Smooth muscle cell (in vitro differentiated cells): ENCODE measurements around the gene RINL. TPM values are rescaled to one million over a fixed set of nuclear protein-coding genes. Genes with fewer than 3 reads are reported as not detected.

Experiments
- DNase-seq: peaks from one replicate; lab custom pipeline; 2025; ENCODE audit not compliant: unreplicated experiment; lab: John Stamatoyannopoulos, UW
- H2AFZ ChIP-seq: fragments of 200-600 bp; sonication (generic); 2 replicates; pipeline ENCODE4 v1.6.0; 2016; ENCODE audit warnings: antibody characterized with exemption, low read depth, mild to moderate bottlenecking
- H3F3A ChIP-seq: fragments of 200-600 bp; sonication (generic); 2 replicates; pipeline ENCODE4 v1.6.0; 2017; ENCODE audit warnings: antibody characterized with exemption, low read depth
- H3K27ac ChIP-seq: fragments of 200-600 bp; sonication (generic); 2 replicates; pipeline ENCODE4 v1.5.1; 2016; ENCODE audit warnings: low read depth, mild to moderate bottlenecking
- H3K27me3 ChIP-seq: fragments of 200-600 bp; sonication (generic); 2 replicates; pipeline ENCODE4 v1.6.1; 2016; ENCODE audit warnings: low read depth, mild to moderate bottlenecking
- H3K36me3 ChIP-seq: fragments of 200-600 bp; sonication (generic); 2 replicates; pipeline ENCODE4 v1.5.1; 2016; ENCODE audit warnings: low read depth
- H3K4me1 ChIP-seq: fragments of 200-600 bp; sonication (generic); 2 replicates; pipeline ENCODE4 v1.5.1; 2016; ENCODE audit warnings: low read depth
- H3K4me2 ChIP-seq: fragments of 200-600 bp; sonication (generic); 2 replicates; pipeline ENCODE4 v1.6.0; 2016; ENCODE audit warnings: mild to moderate bottlenecking
- H3K4me3 ChIP-seq: fragments of 200-600 bp; sonication (generic); 2 replicates; pipeline ENCODE4 v1.5.1; 2016; ENCODE audit warnings: mild to moderate bottlenecking
- H3K79me2 ChIP-seq: fragments of 200-600 bp; sonication (generic); 2 replicates; pipeline ENCODE4 v1.6.0; 2016; ENCODE audit warnings: low read depth, mild to moderate bottlenecking
- H3K9ac ChIP-seq: fragments of 200-600 bp; sonication (generic); 2 replicates; pipeline ENCODE4 v1.6.0; 2016; ENCODE audit warnings: low read depth
- H3K9me3 ChIP-seq: fragments of 200-600 bp; sonication (generic); replicated peaks from 2 replicates; pipeline ENCODE4 v1.5.1; 2016; ENCODE audit warnings: low read depth
- H4K20me1 ChIP-seq: fragments of 200-600 bp; sonication (generic); 2 replicates; pipeline ENCODE4 v1.6.0; 2016; ENCODE audit warnings: low read depth
- WGBS: methylation state at CpG from one replicate; pipeline ENCODE4 v1.1.7; 2016; ENCODE audit warnings: low lambda C conversion rate; 5-methylcytosine and 5-hydroxymethylcytosine counted together
- polyA plus RNA-seq: library from polyadenylated mRNA; unstranded; fragments of >200 nt; fragmentation: Nextera tagmentation; extraction: Ambion mirVana; gene quantifications from 2 replicates; pipeline ENCODE4 v1.2.1, GENCODE V29; 2016
- total RNA-seq: library from RNA; depleted of rRNA; stranded (reverse); fragments of >200 nt; gene quantifications from 2 replicates; pipeline ENCODE4 v1.2.3, GENCODE V29; 2014
- TF ChIP-seq, protein P1 (sequence below): fragments of 200-600 bp; sonication (generic); IDR thresholded peaks from 2 replicates; pipeline ENCODE4 v1.5.1; 2017; ENCODE audit warnings: borderline replicate concordance, mild to moderate bottlenecking, antibody characterized with exemption; ENCODE audit not compliant: insufficient read depth, poor library complexity, severe bottlenecking

Gene RINL
- total and polyA plus RNA-seq, 2 experiments from 2014 or later: 2.0 to 3.0 TPM

DNA sequence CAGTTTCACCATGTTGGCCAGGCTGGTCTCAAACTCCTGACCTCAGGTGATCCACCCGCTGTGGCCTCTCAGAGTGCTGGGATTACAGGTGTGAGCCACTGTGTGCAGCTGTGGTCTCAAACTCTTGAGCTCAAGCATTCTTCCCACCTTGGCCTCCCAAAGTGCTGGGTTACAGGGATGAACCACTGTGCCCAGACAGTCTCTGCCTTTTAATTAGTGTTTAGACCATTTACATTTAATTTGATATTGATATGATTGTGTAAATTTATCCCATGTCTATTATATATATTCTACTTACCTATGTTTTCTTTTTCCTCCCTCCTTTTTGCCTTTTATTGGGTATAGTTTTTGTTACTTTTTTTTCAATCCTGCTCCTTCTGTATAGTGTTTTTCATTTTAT is 23.6 kb upstream of the RINL start:
- peaks cover 17% of the 10 kb centered on the region for H3K79me2 ChIP-seq
- no peaks in the 10 kb centered on the region for H3K27me3 ChIP-seq
- no peak overlapping the region for H3K4me3 ChIP-seq
- TF ChIP-seq, protein P1, sequence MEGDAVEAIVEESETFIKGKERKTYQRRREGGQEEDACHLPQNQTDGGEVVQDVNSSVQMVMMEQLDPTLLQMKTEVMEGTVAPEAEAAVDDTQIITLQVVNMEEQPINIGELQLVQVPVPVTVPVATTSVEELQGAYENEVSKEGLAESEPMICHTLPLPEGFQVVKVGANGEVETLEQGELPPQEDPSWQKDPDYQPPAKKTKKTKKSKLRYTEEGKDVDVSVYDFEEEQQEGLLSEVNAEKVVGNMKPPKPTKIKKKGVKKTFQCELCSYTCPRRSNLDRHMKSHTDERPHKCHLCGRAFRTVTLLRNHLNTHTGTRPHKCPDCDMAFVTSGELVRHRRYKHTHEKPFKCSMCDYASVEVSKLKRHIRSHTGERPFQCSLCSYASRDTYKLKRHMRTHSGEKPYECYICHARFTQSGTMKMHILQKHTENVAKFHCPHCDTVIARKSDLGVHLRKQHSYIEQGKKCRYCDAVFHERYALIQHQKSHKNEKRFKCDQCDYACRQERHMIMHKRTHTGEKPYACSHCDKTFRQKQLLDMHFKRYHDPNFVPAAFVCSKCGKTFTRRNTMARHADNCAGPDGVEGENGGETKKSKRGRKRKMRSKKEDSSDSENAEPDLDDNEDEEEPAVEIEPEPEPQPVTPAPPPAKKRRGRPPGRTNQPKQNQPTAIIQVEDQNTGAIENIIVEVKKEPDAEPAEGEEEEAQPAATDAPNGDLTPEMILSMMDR: no peak
- no peak overlapping the region for H3K4me2 ChIP-seq
- H2AFZ ChIP-seq: no peak overlapping the region
- peaks cover 16% of the 10 kb centered on the region for H3K4me1 ChIP-seq
- no peak for DNase-seq
- H3K9me3 ChIP-seq: no peaks in the 10 kb centered on the region
- no peaks in the 10 kb centered on the region for H3F3A ChIP-seq
- 100% methylated on average over 1 of the region's 1 CpG for WGBS
- no peak overlapping the region for H3K27ac ChIP-seq
- H4K20me1 ChIP-seq: no peaks in the 10 kb centered on the region
- no peak overlapping the region for H3K9ac ChIP-seq
- no peaks in the 10 kb centered on the region for H3K36me3 ChIP-seq

DNA sequence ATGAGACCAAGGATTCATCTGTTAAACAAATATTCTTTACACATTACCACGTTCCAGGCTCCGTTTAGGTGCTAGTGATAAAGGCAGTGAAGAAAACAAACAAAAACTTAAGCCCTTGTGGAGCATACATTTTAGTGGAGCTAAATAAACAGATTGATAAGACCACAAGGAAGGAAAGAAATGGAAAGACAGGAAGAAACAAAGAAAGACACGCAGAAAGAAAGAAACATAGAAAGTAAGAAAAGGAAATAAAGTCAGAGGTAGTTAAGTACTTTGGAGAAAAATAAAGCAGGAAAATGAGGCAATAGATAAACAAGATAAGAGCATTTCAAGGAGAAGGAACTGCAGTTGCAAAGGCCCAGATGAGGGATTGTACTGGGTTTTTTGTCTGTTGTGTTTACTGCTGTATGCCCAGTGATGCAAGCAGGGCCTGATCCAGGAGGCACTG is 22.7 kb upstream of the RINL start:
- Histone ChIP-seq H3K79me2 (peaks cover 20% of the 10 kb centered on the region), H3K36me3 (no peaks in the 10 kb centered on the region), H4K20me1 (no peaks in the 10 kb centered on the region), H3K4me3 (peak overlapping the region; percentile 70), H3K4me1 (peaks cover 16% of the 10 kb centered on the region), H3K27ac (peak overlapping the region; percentile 95), H3K9ac (peak overlapping the region; percentile 95), H3K9me3 (no peaks in the 10 kb centered on the region), H3F3A (no peaks in the 10 kb centered on the region), H3K27me3 (no peaks in the 10 kb centered on the region), H3K4me2 (peak overlapping the region; percentile 97), H2AFZ (no peak overlapping the region)
- DNase-seq: no peak
- TF ChIP-seq, protein P1: no peak
- 38% methylated on average over 3 of the region's 3 CpGs for WGBS

DNA sequence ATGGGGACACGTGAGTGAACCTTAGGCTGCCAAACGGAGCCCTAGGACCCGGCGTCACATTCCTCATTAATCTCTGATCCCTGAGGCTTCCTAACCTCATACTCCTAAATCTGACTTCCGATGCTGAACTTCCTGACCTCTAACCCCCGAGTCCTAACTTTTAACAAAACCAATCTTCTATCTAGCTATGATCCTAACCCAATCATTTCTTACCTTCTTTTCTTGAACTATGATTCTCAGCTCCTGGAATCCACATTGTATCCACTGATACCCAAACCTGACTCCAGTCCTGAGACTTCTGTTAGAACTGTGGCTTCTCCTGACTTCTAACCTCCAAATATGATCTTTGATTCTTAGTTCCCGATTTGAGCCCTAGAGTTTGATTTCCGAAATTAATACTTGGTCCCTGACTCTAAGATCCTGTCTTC is 22.1 kb upstream of the RINL start:
- DNase-seq: no peak
- H3F3A ChIP-seq: no peaks in the 10 kb centered on the region
- H2AFZ ChIP-seq: peak overlapping the region; percentile 70
- H3K27ac ChIP-seq: peak overlapping the region; percentile 95
- H3K9ac ChIP-seq: peak overlapping the region; percentile 95
- peak overlapping the region; percentile 97 for H3K4me2 ChIP-seq
- no peaks in the 10 kb centered on the region for H3K9me3 ChIP-seq
- H3K4me1 ChIP-seq: peaks cover 16% of the 10 kb centered on the region
- peak overlapping the region; percentile 70 for H3K4me3 ChIP-seq
- H3K79me2 ChIP-seq: peaks cover 26% of the 10 kb centered on the region
- WGBS: 6% methylated on average over 7 of the region's 8 CpGs
- H3K27me3 ChIP-seq: no peaks in the 10 kb centered on the region
- TF ChIP-seq, protein P1: no peak
- H4K20me1 ChIP-seq: no peaks in the 10 kb centered on the region
- no peaks in the 10 kb centered on the region for H3K36me3 ChIP-seq
